Transverse colon (tissue), 3 donors: Measurements from ENCODE around the gene AEBP2.

ENCODE experiments used
- CTCF ChIP-seq, 5 experiments: fragments of 200-600 bp in 3 of 5; fragments of 450-650 bp in 2 of 5; sonication (generic) in 3 of 5; IDR thresholded peaks; 1 replicate in 2 of 5; 2 replicates in 3 of 5; pipeline ENCODE4 v1.5.1; 2016 to 2017; ENCODE audit warnings: antibody characterized with exemption in 5 of 5, inconsistent platforms in 3 of 5, mild to moderate bottlenecking in 2 of 5, moderate library complexity in 1 of 5
- EP300 ChIP-seq: sonication (generic); formaldehyde crosslinking; IDR thresholded peaks from one replicate; pipeline ENCODE4 v1.6.1; 2017; ENCODE audit warnings: antibody characterized with exemption, low read depth
- POLR2A ChIP-seq: fragments of 450-650 bp; IDR thresholded peaks from one replicate; pipeline ENCODE4 v1.6.1; 2016; ENCODE audit warnings: antibody characterized with exemption, mild to moderate bottlenecking, moderate library complexity

DNA sequence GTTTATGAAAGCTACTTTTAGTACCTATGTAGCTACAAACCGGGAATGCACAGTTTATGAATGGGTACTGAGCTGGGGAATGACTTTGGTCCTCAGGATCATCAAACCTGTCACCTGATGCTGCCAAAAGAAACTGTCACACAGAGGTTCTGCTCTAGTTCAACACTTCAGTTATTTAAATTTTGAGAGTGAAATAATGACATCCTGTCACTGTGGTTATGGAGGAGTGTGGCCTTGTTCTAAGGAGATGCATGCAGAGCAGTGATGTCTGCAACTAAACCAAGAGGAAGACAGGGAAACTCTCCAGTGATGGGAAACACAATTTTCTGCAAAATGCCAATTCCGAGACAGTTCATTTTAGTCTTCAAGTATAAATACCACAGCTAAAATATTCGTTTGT is 4.8 kb upstream of the AEBP2 start:
- TF ChIP-seq CTCF (IDR thresholded peaks at IDR 0.05) (no peak), POLR2A (no peak), EP300 (no peak)
